CD4-positive, alpha-beta T cell treated with Interleukin-17A for 4 hours (primary cell): ENCODE results near the gene KCNIP1.

Experiments used
- DNase-seq: peaks from one replicate; pipeline ENCODE4 v3.0.0-alpha.2; 2020; ENCODE audit warnings: mixed read lengths

Gene KCNIP1

GRCh38 chr5:170651604-170652277 is 147.9 kb downstream of the KCNIP1 start:
- no peak for DNase-seq

GRCh38 chr5:170655476-170655875 is 151.7 kb downstream of the KCNIP1 start:
- no peak for DNase-seq

DNA sequence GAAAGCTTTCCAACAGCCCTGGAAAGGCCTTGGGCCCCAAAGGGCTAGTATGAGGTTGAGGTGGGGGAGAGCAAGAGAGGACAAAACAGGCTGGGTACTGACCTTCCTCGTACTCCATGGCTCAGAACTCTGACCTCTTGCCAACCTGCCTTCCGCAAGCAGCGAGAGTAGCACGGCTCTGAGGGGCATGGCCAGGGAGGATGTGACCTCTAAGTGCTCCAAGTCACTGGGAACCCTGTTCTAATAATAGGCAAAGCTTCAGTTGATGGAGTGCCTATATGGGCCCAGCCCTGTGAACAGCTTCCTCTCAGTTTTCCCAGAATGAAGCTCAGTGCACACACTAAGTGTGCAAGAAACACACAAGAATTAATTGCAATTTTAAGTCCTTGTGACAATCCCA is 152.1 kb downstream of the KCNIP1 start:
- DNase-seq, result no peak

DNA sequence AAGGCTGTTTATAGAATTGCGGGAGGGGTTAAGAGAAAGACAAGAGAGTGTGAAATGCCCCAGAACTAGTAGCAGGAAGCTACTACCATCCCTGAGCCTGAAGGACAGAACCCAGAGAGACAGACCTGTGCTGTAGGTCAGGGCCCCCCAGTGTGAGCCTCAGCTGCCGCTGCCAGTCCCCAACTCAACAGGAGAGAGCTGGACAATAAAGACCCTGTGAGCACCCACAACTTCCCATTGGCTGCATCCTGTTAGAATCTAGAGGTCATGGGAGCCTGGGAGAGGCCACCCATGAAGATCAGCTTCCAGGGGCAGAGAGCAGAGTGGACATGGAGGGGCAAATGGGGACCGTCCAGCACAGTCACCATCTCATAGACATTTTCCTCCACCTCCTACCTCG is 152.5 kb downstream of the KCNIP1 start:
- DNase-seq, result no peak

DNA sequence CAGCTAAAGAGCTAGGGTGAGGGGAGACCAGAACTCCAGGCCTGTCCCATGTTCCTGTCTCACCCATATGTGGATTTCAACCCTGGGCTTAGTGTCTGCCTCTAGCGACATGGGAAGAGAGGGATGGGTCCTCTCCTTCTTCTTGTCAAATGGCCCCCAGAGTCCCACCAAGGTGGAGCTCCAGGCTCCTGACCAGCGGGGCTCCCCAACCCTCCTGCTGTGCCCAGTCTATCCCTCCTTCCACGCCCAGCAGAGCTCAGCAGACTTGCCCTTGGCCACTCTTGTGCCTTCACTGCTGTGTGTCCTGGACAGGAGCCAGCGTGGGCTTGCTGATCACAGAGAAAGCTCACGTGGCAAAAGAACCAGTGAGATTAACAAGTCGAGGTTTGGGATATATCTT is 156.7 kb downstream of the KCNIP1 start:
- DNase-seq, result no peak

DNA sequence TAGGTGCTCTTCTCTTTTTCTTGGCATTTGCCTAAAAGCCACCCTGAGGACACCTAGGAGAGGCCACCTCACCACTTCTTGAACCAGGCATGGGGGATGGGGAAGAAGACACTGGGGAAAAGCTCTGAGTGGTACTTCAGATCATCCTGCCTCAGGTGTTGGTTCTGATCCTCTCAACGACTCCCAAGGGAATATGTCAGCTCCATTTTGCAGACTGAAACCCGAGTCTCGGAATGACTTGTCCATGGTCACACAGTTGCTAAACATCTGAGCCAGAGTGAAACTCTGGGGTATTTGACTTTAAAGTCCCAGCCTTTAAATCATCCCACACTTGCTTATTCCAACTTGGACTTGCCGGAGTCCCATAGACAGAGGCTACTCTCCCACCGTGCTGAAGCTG is 159.1 kb downstream of the KCNIP1 start:
- DNase-seq, result no peak

- no peak for DNase-seq
Observed at GRCh38 chr5:170678811-170679210, 175.0 kb downstream of the KCNIP1 start.

DNA sequence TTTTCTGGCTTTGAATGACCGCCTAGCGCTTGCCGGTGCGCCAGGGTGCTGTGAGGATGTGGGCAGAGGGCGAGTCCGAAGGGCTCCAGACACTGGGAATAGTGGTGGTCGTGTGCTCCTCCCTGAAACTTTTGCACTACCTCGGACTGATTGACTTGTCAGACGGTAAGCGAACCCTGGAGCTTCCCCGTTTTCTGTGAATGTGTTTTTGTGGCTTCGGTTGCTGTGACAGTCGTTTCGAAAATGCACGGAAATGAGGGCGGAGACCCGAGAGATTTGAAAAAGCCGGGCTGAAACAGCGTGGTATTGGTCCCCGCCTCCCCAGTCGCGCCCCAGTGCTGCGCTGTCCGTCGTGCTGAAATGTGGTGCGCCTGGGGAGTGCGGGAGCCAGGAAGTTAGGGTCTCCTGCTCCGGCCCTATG is 177.2 kb downstream of the KCNIP1 start:
- DNase-seq, result peak; percentile 3

GRCh38 chr5:170691657-170692056 is 187.8 kb downstream of the KCNIP1 start:
- no peak for DNase-seq

- no peak for DNase-seq
Observed at GRCh38 chr5:170693701-170694100, 189.9 kb downstream of the KCNIP1 start.

DNA sequence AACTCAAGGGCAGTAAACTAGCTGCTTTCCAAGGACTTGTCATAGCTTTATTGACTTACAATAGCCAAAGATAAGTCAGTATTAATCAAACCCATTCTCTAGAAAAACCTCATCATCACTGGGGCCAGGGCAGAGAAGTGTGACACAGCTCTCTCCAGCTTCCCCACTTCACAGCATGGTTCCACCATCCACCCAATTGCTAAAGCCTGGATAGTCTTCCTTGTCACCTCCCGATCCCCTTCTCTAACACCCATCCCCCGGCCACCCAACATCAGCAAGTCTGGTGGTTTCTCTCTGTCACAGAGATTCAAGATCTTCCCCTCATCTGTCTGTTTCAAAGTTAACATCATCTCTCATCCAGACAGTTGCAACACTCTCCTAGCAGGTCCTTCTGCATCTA is 191.1 kb downstream of the KCNIP1 start:
- no peak for DNase-seq

DNA sequence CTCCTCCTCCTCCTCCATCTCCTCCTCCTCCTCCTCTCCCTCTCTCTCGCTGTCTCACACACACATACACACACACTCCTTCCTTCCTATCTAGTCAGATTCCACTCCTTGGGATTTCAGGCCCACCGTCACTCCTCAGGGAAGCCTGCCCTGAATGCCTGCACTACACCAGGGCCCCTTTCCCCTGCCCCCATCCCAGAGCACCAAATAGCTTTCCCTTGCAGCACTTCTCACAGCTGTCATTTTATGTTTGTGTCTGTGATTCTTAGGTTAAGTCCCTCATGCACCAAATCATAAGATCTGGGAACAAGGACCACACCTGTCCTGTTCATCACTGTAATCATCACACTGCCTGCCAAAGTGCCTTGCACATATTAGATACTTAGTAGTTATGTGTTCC is 193.2 kb downstream of the KCNIP1 start:
- DNase-seq, result no peak

GRCh38 chr5:170700503-170700902 is 196.7 kb downstream of the KCNIP1 start:
- DNase-seq, result no peak

DNA sequence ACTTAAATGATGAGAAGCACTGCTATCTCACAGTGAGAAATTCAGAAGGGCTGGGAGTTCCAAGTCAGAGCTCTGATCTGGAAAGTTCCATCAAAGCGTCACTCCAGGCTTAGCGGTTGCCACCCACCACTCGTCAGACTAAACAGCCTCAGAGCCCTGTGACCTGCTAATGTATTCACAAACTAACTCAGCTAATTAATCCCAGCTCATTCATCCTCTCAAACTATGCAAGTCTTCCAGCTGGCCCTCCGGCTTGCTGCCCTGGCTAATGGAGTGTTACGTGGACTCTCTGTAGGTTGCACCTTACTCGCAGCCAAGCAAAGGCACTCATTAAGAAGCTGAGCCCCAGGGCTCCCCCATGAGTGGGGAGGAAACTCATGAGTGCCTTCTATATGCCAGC is 197.5 kb downstream of the KCNIP1 start:
- DNase-seq, result no peak

GRCh38 chr5:170704417-170705192 is 200.8 kb downstream of the KCNIP1 start:
- no peak for DNase-seq

- no peak for DNase-seq
Observed at GRCh38 chr5:170709640-170710039, 205.8 kb downstream of the KCNIP1 start.

DNA sequence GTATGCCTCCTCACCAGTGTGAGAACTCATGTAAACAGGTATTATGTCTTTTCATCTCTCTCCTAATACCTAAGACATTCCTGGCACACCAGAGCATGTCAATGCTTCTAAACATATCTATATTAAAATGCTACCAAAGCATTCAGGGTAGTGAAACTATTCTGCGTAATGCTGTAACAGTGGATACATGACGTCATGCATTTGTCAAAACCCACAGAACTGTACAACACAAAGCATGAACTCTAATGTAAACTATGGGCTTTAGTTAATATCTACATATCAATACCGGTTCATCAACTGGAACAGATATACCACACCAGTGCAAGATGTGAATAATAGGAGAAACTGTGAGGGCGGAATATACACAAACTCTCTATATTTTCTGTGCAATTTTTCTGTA is 207.5 kb downstream of the KCNIP1 start:
- DNase-seq, result no peak

GRCh38 chr5:170715141-170715540 is 211.3 kb downstream of the KCNIP1 start:
- DNase-seq, result no peak

DNA sequence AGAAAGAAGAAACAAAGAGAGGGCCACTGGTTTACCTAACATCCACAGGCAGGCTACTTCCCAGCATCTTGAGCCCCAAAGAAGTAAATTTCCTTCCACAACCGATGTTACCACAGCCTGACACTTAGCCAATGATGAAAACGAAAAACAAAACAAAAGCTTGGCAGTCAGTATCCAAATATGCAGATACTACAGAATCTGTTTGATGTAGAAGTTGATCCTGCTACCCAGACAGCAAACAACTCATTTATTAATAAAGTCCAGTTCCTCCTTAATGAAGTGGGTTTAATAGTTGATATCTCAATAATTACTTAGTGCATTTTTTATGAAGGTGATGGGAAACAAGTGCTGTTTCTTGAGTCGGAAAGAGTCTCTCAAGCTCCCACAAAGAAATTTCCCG is 212.6 kb downstream of the KCNIP1 start:
- no peak for DNase-seq

DNA sequence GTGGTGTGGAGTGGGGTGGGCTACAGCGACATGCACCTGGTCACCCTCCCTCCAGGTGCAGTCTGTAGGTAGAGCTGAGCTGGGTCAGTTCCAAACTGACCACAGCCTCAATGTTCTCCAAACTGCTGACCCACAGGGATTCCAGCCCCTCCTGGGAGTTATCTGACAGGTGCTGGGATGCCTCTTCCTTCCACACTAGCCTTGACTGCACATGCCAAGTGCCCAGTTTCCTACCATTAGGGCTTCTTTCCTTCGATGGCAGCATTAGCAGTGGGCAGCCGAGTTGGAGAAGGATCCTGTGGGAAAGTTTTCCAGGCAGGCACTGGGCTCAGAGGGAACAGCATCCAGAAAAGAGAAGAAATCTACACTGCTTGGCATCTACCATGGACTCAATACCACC is 215.7 kb downstream of the KCNIP1 start:
- DNase-seq, result no peak

- no peak for DNase-seq
Observed at GRCh38 chr5:170720179-170720578, 216.4 kb downstream of the KCNIP1 start.

DNA sequence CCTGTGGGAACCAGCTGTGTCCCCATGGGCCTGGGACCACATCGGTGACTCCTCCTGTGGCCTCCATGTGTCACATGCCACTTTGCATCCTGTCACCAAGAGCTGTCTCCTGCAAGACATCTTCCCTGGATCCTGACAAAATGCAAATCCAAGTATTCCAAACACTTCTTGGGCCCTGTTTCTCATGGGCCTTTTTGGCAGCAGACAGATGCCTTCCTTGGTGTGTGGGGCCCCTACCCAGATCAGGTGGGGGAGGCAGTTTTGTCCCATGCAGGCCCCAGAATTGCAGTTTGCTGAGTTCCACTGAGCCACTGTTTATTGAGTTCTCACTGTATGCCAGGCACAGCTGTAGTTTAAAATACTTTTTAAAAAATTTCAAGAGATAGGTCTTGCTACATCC is 217.2 kb downstream of the KCNIP1 start:
- DNase-seq, result no peak

DNA sequence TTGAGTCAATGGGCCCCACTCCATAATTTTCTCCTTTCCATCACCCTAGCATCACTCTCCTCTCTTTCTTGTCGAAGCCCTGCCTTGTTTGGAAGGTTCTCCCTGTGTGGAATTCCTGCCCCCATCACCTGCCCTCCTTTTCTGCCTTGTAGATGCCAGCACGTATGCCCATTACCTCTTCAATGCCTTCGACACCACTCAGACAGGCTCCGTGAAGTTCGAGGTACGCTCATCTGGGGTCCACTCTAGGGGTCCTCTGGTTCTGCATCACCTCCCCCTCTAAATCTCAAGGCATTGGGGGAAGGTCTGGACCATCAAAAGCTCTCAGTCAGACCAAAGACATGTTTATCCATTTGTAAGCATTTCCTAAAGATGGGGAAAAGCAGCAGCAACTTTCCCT is 217.9 kb downstream of the KCNIP1 start:
- no peak for DNase-seq

DNA sequence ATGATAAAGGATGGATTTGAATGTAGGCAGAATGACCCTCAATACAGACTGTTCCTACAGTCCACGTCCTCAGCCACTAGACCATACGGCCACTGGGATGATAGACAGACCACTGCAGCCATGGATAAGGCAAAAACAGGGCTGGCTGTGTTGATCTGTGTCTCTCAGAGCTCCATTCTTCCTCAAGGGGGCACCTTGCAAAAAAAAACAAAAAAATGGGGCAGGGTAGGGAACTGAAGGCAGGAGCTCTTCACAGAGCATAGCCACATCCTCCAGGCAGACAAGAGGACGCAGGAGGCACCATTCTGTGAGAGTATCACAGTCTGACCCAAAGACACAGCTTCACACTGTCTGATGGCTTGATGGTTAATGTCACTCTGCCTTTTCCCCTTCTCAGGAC is 218.5 kb downstream of the KCNIP1 start:
- no peak for DNase-seq

DNA sequence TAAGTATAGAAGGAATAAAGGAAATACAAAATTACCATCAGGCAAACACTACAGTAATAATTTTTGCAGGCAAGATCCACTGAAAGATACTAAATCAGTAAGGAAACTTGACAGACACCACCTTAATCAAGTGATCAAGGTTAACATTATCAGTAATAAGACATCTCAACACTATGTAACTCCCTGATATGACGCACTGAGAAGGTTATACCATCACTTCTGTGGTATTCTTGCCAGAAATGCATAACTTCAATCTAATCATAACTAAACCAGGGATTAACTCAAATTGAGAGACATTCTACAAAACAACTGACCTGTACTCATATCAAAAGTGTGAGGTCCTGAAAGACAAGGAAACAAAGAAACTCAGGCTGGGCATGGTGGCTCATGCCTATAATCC is 227.2 kb downstream of the KCNIP1 start:
- DNase-seq, result no peak
